ENCODE data around the gene PTPRZ1. TPM values are rescaled to one million over a fixed set of nuclear protein-coding genes. Genes with fewer than 3 reads are reported as not detected.

PTPRZ1 gene
- total and polyA plus RNA-seq, 2 of the 4 experiments (the other 2 are of a cell fraction) = not detected

DNA sequence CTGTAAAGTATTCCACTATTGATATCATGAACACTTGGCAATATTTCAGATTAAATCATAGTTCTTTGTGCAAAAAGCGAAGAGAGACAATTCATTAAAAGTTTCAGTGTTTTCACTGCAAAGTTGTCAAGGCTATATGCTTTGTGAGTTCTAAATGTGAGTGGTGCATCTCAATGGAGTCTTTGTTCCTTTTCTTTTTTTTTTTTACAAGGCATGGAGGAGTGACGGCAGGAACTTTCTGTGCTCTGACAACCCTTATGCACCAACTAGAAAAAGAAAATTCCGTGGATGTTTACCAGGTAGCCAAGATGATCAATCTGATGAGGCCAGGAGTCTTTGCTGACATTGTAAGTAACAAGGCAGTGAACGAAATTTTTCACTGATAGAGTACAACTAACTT is 186.6 kb downstream of the PTPRZ1 start:
- H4K5ac ChIP-seq (ENCODE audit: low read depth, low read length) = no peak overlapping the region
- H3K27ac ChIP-seq (ENCODE audit: insufficient read depth, low read length) = no peak overlapping the region
- H3K18ac ChIP-seq (ENCODE audit: low read depth, low read length) = no peak overlapping the region
- no peak overlapping the region for H4K8ac ChIP-seq (ENCODE audit: low read depth in 2 of 2, low read length in 2 of 2)
- H2AK9ac ChIP-seq (replicated peaks; ENCODE audit: low read depth, low read length, poor library complexity) = no peak overlapping the region
- H3K27me3 ChIP-seq (ENCODE audit: control insufficient read depth, insufficient read depth, low read length) = no peaks in the 10 kb centered on the region
- dilution Hi-C loops (cut with HindIII; ENCODE audit: low sequenced_read_pairs, unreplicated experiment) = no loop called here
- POLR2A ChIA-PET (ENCODE audit: unreplicated experiment) = no interaction called here
- no peak for TF ChIP-seq MAZ (IDR thresholded peaks at IDR 0.05; ENCODE audit: borderline replicate concordance, low read depth, low read length)
- TF ChIP-seq MXI1 (IDR thresholded peaks at IDR 0.05; ENCODE audit: borderline replicate concordance, low read depth, low read length) = no peak
- TF ChIP-seq CHD1 (IDR thresholded peaks at IDR 0.05; ENCODE audit: low read depth, low read length) = no peak
- TF ChIP-seq ELK1 (IDR thresholded peaks at IDR 0.05; ENCODE audit: borderline replicate concordance, low read depth, low read length) = no peak
- TF ChIP-seq RCOR1 (IDR thresholded peaks at IDR 0.05; ENCODE audit: insufficient replicate concordance, low read length) = no peak
- no peak for TF ChIP-seq RAD21 (IDR thresholded peaks at IDR 0.05; ENCODE audit: low read length)
- no peak for TF ChIP-seq FOS (IDR thresholded peaks at IDR 0.05; ENCODE audit: low read depth, low read length)
- no peak for TF ChIP-seq CEBPB (IDR thresholded peaks at IDR 0.05; ENCODE audit: low read depth, low read length)
- no peak for TF ChIP-seq USF2 (IDR thresholded peaks at IDR 0.05; ENCODE audit: low read depth, low read length)
- TF ChIP-seq CTCF (conservative IDR thresholded peaks at IDR 0.05; ENCODE audit: low read depth, low read length) = no peak
- TF ChIP-seq RFX5 (IDR thresholded peaks at IDR 0.05; ENCODE audit: low read depth, low read length) = no peak
- no peak for TF ChIP-seq BHLHE40 (IDR thresholded peaks at IDR 0.05; ENCODE audit: low read depth, low read length)
- intact Hi-C loops (cut with micrococcal nuclease) = no loop called here
- H2BK15ac ChIP-seq (ENCODE audit: low read depth, low read length) = no peak overlapping the region
- no peak overlapping the region for H3K4me2 ChIP-seq (ENCODE audit: low read depth, low read length)
- no peak overlapping the region for H4K91ac ChIP-seq (ENCODE audit: insufficient read depth, low read depth, low read length)
- H3K9me1 ChIP-seq (ENCODE audit: insufficient read depth, low read length) = no peaks in the 10 kb centered on the region
- H3K56ac ChIP-seq (ENCODE audit: extremely low read depth, insufficient read depth, low read length) = no peak overlapping the region
- DNase-seq = no peak
- H2BK20ac ChIP-seq (ENCODE audit: low read depth, low read length) = no peak overlapping the region
- no peaks in the 10 kb centered on the region for H3K4me1 ChIP-seq (ENCODE audit: control insufficient read depth, insufficient read depth, low read length)
- no peak overlapping the region for H3K9ac ChIP-seq (ENCODE audit: low read depth, low read length)
- H3K79me1 ChIP-seq (ENCODE audit: low read depth in 1 of 2, low read length in 2 of 2) = no peaks in the 10 kb centered on the region
- CTCF ChIA-PET = no interaction called here
- no peak overlapping the region for H2AK5ac ChIP-seq (ENCODE audit: low read depth, low read length)
- no peak overlapping the region for H3K23ac ChIP-seq (ENCODE audit: low read depth, low read length)
- H2BK5ac ChIP-seq (ENCODE audit: low read depth, low read length, poor library complexity, severe bottlenecking) = no peak overlapping the region
- no peaks in the 10 kb centered on the region for H3K36me3 ChIP-seq (ENCODE audit: control insufficient read depth, insufficient read depth, low read length)
- in situ Hi-C loops (cut with MboI; ENCODE audit: low sequenced_read_pairs) = no loop called here
- no peak overlapping the region for H3K4ac ChIP-seq (ENCODE audit: low read depth, low read length)
- H3K14ac ChIP-seq (replicated peaks; ENCODE audit: low read depth, low read length) = no peak overlapping the region
- no peak overlapping the region for H3K4me3 ChIP-seq (ENCODE audit: insufficient read depth, low read depth, low read length)
- H3K9me3 ChIP-seq (ENCODE audit: control insufficient read depth, insufficient read depth, low read length) = no peaks in the 10 kb centered on the region
- no peak overlapping the region for H2AFZ ChIP-seq (replicated peaks; ENCODE audit: low read length, poor library complexity)
- no TSS peak for BruUV-seq (replicated peaks)
- ATAC-seq (ENCODE audit: low read depth) = no peak
- no CpG with 5 or more reads among the region's 4 CpGs for WGBS, 2 experiments (ENCODE audit: extremely low coverage in 2 of 2, insufficient read length in 1 of 2)
- no peaks in the 10 kb centered on the region for H4K20me1 ChIP-seq (ENCODE audit: insufficient read depth, low read length)
- no peak overlapping the region for H2BK120ac ChIP-seq (ENCODE audit: low read depth, low read length)
